ENCODE measurements around the gene TAF9. TPM values are rescaled to one million over a fixed set of nuclear protein-coding genes. Genes with fewer than 3 reads are reported as not detected.
"Not testable (repeated sequence)": the region's sequence is repeated elsewhere in the genome, so short reads cannot be mapped to it uniquely, and the experiment has no call there.

Gene TAF9
- total RNA-seq, 1 donor from 2014 or later = 49.7 TPM

- no peak for ATAC-seq
Observed at GRCh38 chr5:69335341-69335935, 33.9 kb downstream of the TAF9 start.

GRCh38 chr5:69334793-69335268 lies 34.5 kb downstream of the TAF9 start:
- ATAC-seq = peak; percentile 78

GRCh38 chr5:69333668-69334315 lies 35.5 kb downstream of the TAF9 start:
- not testable (repeated sequence) for ATAC-seq

- peak; percentile 19 for ATAC-seq
Observed at GRCh38 chr5:69331528-69332445, 37.5 kb downstream of the TAF9 start.

- ATAC-seq = no peak
Observed at GRCh38 chr5:69329905-69330489, 39.3 kb downstream of the TAF9 start.

- ATAC-seq = no peak
Observed at GRCh38 chr5:69326365-69326764, 43.0 kb downstream of the TAF9 start.

GRCh38 chr5:69317391-69317790 lies 51.9 kb downstream of the TAF9 start:
- ATAC-seq = no peak

GRCh38 chr5:69315972-69316371 lies 53.3 kb downstream of the TAF9 start:
- ATAC-seq = no peak

Other genes starting within 250 kb of the TAF9 start
- gene CCNB1, start 202.4 kb downstream of the TAF9 start, total RNA-seq = 80.3 TPM
- gene CENPH, start 179.9 kb downstream of the TAF9 start, total RNA-seq = 9.8 TPM
- gene CDK7, start 134.6 kb downstream of the TAF9 start, total RNA-seq = 31.7 TPM
- 5.2 TPM for gene CCDC125, start 36.7 kb downstream of the TAF9 start, total RNA-seq
- 15.6 TPM for gene AK6, start within 50 bp of the TAF9 start, total RNA-seq
- gene RAD17, start 298 bp upstream of the TAF9 start, total RNA-seq = 14.0 TPM
- gene MARVELD2, start 45.6 kb upstream of the TAF9 start, total RNA-seq = 25.7 TPM
- 58.1 TPM for gene OCLN, start 123.3 kb upstream of the TAF9 start, total RNA-seq
- gene GTF2H2C, start 190.7 kb upstream of the TAF9 start, total RNA-seq = 12.9 TPM

Measured in esophagus mucosa (tissue), 1 donor.